ENCODE data around the gene PHC2.

Gene PHC2

DNA sequence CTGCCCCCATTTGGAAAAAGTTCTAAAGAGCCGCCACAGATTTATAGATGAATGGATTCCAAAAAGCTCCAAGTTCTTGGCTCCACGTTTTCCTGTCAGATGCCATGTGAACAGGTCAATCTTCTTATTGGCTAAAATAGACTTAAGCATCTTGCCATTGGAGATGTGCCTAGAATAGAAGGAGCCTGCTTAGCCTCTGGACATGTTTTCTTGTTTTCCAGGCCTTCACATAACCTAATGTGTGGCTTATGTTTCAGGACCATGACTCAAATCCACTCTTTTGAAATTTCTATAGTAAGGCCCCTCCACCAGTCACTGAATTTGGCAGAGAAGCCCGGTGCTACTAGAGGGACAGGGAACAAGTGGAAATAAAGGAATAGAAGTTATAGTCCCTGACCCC lies 31.5 kb downstream of the PHC2 start:
- no peaks in the 10 kb centered on the region for H3K9me2 ChIP-seq (ENCODE audit: low read depth, low read length)

DNA sequence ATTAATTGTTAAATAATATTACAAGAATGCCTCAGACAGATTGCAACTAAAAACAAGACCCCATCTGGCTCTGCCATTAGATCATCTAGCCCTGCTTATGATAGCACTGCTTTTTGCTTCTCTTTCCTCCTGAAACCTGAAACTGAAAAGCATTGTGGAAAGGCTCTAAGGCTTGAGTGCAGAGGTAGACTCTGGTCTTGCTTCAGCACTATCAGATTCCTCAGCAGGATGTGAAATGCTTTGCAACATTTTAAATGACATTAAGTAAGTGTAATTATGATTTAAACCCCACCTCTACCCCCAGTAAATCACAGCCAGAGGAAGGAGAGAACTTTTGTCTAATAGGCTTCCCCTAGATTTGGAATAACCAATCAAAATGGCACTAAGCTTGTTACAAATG lies 32.9 kb downstream of the PHC2 start:
- no peak overlapping the region for H2AFZ ChIP-seq (ENCODE audit: low read length)
- H3K27me3 ChIP-seq (ENCODE audit: insufficient read depth, low read length), result no peaks in the 10 kb centered on the region
- H3K27ac ChIP-seq (ENCODE audit: low read depth, low read length, poor library complexity, severe bottlenecking), result no peak overlapping the region
- no peak for TF ChIP-seq EZH2 (IDR thresholded peaks at IDR 0.05; ENCODE audit: borderline replicate concordance, low read length)
- TF ChIP-seq, protein P1, sequence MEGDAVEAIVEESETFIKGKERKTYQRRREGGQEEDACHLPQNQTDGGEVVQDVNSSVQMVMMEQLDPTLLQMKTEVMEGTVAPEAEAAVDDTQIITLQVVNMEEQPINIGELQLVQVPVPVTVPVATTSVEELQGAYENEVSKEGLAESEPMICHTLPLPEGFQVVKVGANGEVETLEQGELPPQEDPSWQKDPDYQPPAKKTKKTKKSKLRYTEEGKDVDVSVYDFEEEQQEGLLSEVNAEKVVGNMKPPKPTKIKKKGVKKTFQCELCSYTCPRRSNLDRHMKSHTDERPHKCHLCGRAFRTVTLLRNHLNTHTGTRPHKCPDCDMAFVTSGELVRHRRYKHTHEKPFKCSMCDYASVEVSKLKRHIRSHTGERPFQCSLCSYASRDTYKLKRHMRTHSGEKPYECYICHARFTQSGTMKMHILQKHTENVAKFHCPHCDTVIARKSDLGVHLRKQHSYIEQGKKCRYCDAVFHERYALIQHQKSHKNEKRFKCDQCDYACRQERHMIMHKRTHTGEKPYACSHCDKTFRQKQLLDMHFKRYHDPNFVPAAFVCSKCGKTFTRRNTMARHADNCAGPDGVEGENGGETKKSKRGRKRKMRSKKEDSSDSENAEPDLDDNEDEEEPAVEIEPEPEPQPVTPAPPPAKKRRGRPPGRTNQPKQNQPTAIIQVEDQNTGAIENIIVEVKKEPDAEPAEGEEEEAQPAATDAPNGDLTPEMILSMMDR (IDR thresholded peaks at IDR 0.05; ENCODE audit: low read length), result no peak
- H3K9me3 ChIP-seq (ENCODE audit: low read length), result no peaks in the 10 kb centered on the region
- H3K4me3 ChIP-seq (ENCODE audit: low read depth, low read length, poor library complexity, severe bottlenecking), result no peak overlapping the region
- no peaks in the 10 kb centered on the region for H3K79me2 ChIP-seq (ENCODE audit: insufficient read depth, low read length)
- no peak overlapping the region for H3K4me2 ChIP-seq (ENCODE audit: low read length)
- H4K20me1 ChIP-seq (ENCODE audit: insufficient read depth, low read length), result no peaks in the 10 kb centered on the region
- no peak overlapping the region for H3K9ac ChIP-seq (ENCODE audit: low read length)
- H3K36me3 ChIP-seq (ENCODE audit: insufficient read depth, low read length), result no peaks in the 10 kb centered on the region
- 0 out of 2 replicates have a peak, but pooled peaks cover 3% of the 10 kb centered on the region for H3F3A ChIP-seq (ENCODE audit: insufficient read depth, low read length)
- H3K4me1 ChIP-seq (ENCODE audit: insufficient read depth, low read length, severe bottlenecking), result no peaks in the 10 kb centered on the region
- no peaks in the 10 kb centered on the region for H3K9me2 ChIP-seq (ENCODE audit: low read depth, low read length)

More for the DNA sequence above, 31.5 kb downstream of the PHC2 start:
- Histone ChIP-seq H3K4me1 (ENCODE audit: insufficient read depth, low read length, severe bottlenecking) (no peaks in the 10 kb centered on the region), H3F3A (ENCODE audit: insufficient read depth, low read length) (0 out of 2 replicates have a peak, but pooled peaks cover 3% of the 10 kb centered on the region), H3K79me2 (ENCODE audit: insufficient read depth, low read length) (no peaks in the 10 kb centered on the region), H3K9ac (ENCODE audit: low read length) (no peak overlapping the region), H4K20me1 (ENCODE audit: insufficient read depth, low read length) (no peaks in the 10 kb centered on the region), H3K27ac (ENCODE audit: low read depth, low read length, poor library complexity, severe bottlenecking) (no peak overlapping the region), H3K27me3 (ENCODE audit: insufficient read depth, low read length) (no peaks in the 10 kb centered on the region), H3K4me3 (ENCODE audit: low read depth, low read length, poor library complexity, severe bottlenecking) (no peak overlapping the region), H2AFZ (ENCODE audit: low read length) (no peak overlapping the region), H3K36me3 (ENCODE audit: insufficient read depth, low read length) (no peaks in the 10 kb centered on the region), H3K4me2 (ENCODE audit: low read length) (no peak overlapping the region), H3K9me3 (ENCODE audit: low read length) (no peaks in the 10 kb centered on the region)
- TF ChIP-seq, protein P1 (IDR thresholded peaks at IDR 0.05; ENCODE audit: low read length), result no peak

DNA sequence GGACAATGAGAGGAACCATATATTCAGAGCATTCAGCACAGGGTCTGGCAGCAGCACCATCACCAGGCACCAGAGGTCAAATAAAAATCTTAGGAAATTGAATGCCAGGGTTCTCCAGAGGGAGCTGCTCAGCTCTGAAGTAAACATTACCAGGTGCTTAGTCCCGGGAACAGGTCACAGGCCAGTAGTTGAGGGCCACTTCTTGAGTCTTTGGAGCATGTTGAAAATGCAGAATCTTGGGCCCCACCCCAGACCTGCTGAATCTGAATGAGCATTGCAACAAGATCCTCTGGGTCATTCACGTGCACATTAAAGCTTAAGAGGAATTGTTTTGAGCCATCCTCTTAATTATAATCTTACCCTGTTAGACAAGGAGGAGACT lies 33.8 kb downstream of the PHC2 start:
- Histone ChIP-seq H3K9me2 (ENCODE audit: low read depth, low read length) (no peaks in the 10 kb centered on the region), H3K4me2 (ENCODE audit: low read length) (no peak overlapping the region)

More for the DNA sequence above, 33.8 kb downstream of the PHC2 start:
- no peaks in the 10 kb centered on the region for H3K4me1 ChIP-seq (ENCODE audit: insufficient read depth, low read length, severe bottlenecking)
- H3K79me2 ChIP-seq (ENCODE audit: insufficient read depth, low read length), result no peaks in the 10 kb centered on the region
- H3K27ac ChIP-seq (ENCODE audit: low read depth, low read length, poor library complexity, severe bottlenecking), result no peak overlapping the region
- TF ChIP-seq, protein P1 (IDR thresholded peaks at IDR 0.05; ENCODE audit: low read length), result no peak
- TF ChIP-seq EZH2 (IDR thresholded peaks at IDR 0.05; ENCODE audit: borderline replicate concordance, low read length), result no peak
- no peak overlapping the region for H3K9ac ChIP-seq (ENCODE audit: low read length)
- H3K27me3 ChIP-seq (ENCODE audit: insufficient read depth, low read length), result no peaks in the 10 kb centered on the region
- no peaks in the 10 kb centered on the region for H3K36me3 ChIP-seq (ENCODE audit: insufficient read depth, low read length)
- H3F3A ChIP-seq (ENCODE audit: insufficient read depth, low read length), result no peaks in the 10 kb centered on the region
- no peak overlapping the region for H3K4me3 ChIP-seq (ENCODE audit: low read depth, low read length, poor library complexity, severe bottlenecking)
- H2AFZ ChIP-seq (ENCODE audit: low read length), result no peak overlapping the region
- H3K9me3 ChIP-seq (ENCODE audit: low read length), result no peaks in the 10 kb centered on the region
- no peaks in the 10 kb centered on the region for H4K20me1 ChIP-seq (ENCODE audit: insufficient read depth, low read length)
